Measurements from ENCODE around the gene PDE4D.

PDE4D gene

GRCh38 chr5:59629561-59629960 is 264.0 kb downstream of the PDE4D start:
- H3K9me3 ChIP-seq (ENCODE audit: insufficient read depth, low read depth, low read length): no peaks in the 10 kb centered on the region
- H3K4me1 ChIP-seq (ENCODE audit: insufficient read depth, low read length): no peaks in the 10 kb centered on the region
- no peak overlapping the region for H3K27ac ChIP-seq (ENCODE audit: low read length)
- no peak overlapping the region for H3K4me3 ChIP-seq (ENCODE audit: low read length)
- no peaks in the 10 kb centered on the region for H3K36me3 ChIP-seq (ENCODE audit: insufficient read depth, low read depth, low read length)
- no peaks in the 10 kb centered on the region for H3K27me3 ChIP-seq (ENCODE audit: insufficient read depth, low read length)
- no peak overlapping the region for H3K9ac ChIP-seq (ENCODE audit: low read depth, low read length)

GRCh38 chr5:59628062-59628828 is 265.3 kb downstream of the PDE4D start:
- Histone ChIP-seq H3K9ac (ENCODE audit: low read depth, low read length) (no peak overlapping the region), H3K9me3 (ENCODE audit: insufficient read depth, low read depth, low read length) (no peaks in the 10 kb centered on the region), H3K36me3 (ENCODE audit: insufficient read depth, low read depth, low read length) (no peaks in the 10 kb centered on the region), H3K27me3 (ENCODE audit: insufficient read depth, low read length) (no peaks in the 10 kb centered on the region), H3K4me3 (ENCODE audit: low read length) (no peak overlapping the region), H3K27ac (ENCODE audit: low read length) (no peak overlapping the region), H3K4me1 (ENCODE audit: insufficient read depth, low read length) (no peaks in the 10 kb centered on the region)

- Histone ChIP-seq H3K27ac (ENCODE audit: low read length) (no peak overlapping the region), H3K27me3 (ENCODE audit: insufficient read depth, low read length) (no peaks in the 10 kb centered on the region), H3K36me3 (ENCODE audit: insufficient read depth, low read depth, low read length) (no peaks in the 10 kb centered on the region)
Observed at GRCh38 chr5:59624898-59625297, 268.6 kb downstream of the PDE4D start.

GRCh38 chr5:59622848-59623247 is 270.7 kb downstream of the PDE4D start:
- Histone ChIP-seq H3K9ac (ENCODE audit: low read depth, low read length) (no peak overlapping the region), H3K36me3 (ENCODE audit: insufficient read depth, low read depth, low read length) (no peaks in the 10 kb centered on the region), H3K27me3 (ENCODE audit: insufficient read depth, low read length) (no peaks in the 10 kb centered on the region), H3K27ac (ENCODE audit: low read length) (no peak overlapping the region), H3K4me1 (ENCODE audit: insufficient read depth, low read length) (0 out of 2 replicates have a peak, but pooled peaks cover 2% of the 10 kb centered on the region), H3K9me3 (ENCODE audit: insufficient read depth, low read depth, low read length) (no peaks in the 10 kb centered on the region), H3K4me3 (ENCODE audit: low read length) (no peak overlapping the region)

More at GRCh38 chr5:59624898-59625297, 268.6 kb downstream of the PDE4D start:
- Histone ChIP-seq H3K9me3 (ENCODE audit: insufficient read depth, low read depth, low read length) (no peaks in the 10 kb centered on the region), H3K4me3 (ENCODE audit: low read length) (no peak overlapping the region), H3K4me1 (ENCODE audit: insufficient read depth, low read length) (no peaks in the 10 kb centered on the region), H3K9ac (ENCODE audit: low read depth, low read length) (no peak overlapping the region)

GRCh38 chr5:59621477-59621876 is 272.0 kb downstream of the PDE4D start:
- no peaks in the 10 kb centered on the region for H3K9me3 ChIP-seq (ENCODE audit: insufficient read depth, low read depth, low read length)
- H3K9ac ChIP-seq (ENCODE audit: low read depth, low read length): no peak overlapping the region
- H3K4me3 ChIP-seq (ENCODE audit: low read length): no peak overlapping the region
- no peaks in the 10 kb centered on the region for H3K36me3 ChIP-seq (ENCODE audit: insufficient read depth, low read depth, low read length)
- no peak overlapping the region for H3K27ac ChIP-seq (ENCODE audit: low read length)
- 0 out of 2 replicates have a peak, but pooled peaks cover 2% of the 10 kb centered on the region for H3K4me1 ChIP-seq (ENCODE audit: insufficient read depth, low read length)
- H3K27me3 ChIP-seq (ENCODE audit: insufficient read depth, low read length): no peaks in the 10 kb centered on the region

GRCh38 chr5:59620535-59621212 is 272.9 kb downstream of the PDE4D start:
- Histone ChIP-seq H3K9me3 (ENCODE audit: insufficient read depth, low read depth, low read length) (no peaks in the 10 kb centered on the region), H3K4me1 (ENCODE audit: insufficient read depth, low read length) (peaks cover 6% of the 10 kb centered on the region; the same call in 1 of the 2 replicates), H3K9ac (ENCODE audit: low read depth, low read length) (no peak overlapping the region), H3K36me3 (ENCODE audit: insufficient read depth, low read depth, low read length) (no peaks in the 10 kb centered on the region), H3K4me3 (ENCODE audit: low read length) (no peak overlapping the region), H3K27me3 (ENCODE audit: insufficient read depth, low read length) (no peaks in the 10 kb centered on the region), H3K27ac (ENCODE audit: low read length) (no peak overlapping the region)

GRCh38 chr5:59618644-59619043 is 274.9 kb downstream of the PDE4D start:
- no peak overlapping the region for H3K27ac ChIP-seq (ENCODE audit: low read length)

GRCh38 chr5:59617186-59617771 is 276.2 kb downstream of the PDE4D start:
- no peak overlapping the region for H3K9ac ChIP-seq (ENCODE audit: low read depth, low read length)
- H3K36me3 ChIP-seq (ENCODE audit: insufficient read depth, low read depth, low read length): no peaks in the 10 kb centered on the region
- no peak overlapping the region for H3K27ac ChIP-seq (ENCODE audit: low read length)
- H3K9me3 ChIP-seq (ENCODE audit: insufficient read depth, low read depth, low read length): no peaks in the 10 kb centered on the region
- no peaks in the 10 kb centered on the region for H3K27me3 ChIP-seq (ENCODE audit: insufficient read depth, low read length)
- H3K4me3 ChIP-seq (ENCODE audit: low read length): no peak overlapping the region
- peaks cover 10% of the 10 kb centered on the region; the same call in 1 of the 2 replicates for H3K4me1 ChIP-seq (ENCODE audit: insufficient read depth, low read length)

More at GRCh38 chr5:59618644-59619043, 274.9 kb downstream of the PDE4D start:
- H3K36me3 ChIP-seq (ENCODE audit: insufficient read depth, low read depth, low read length): no peaks in the 10 kb centered on the region
- no peak overlapping the region for H3K4me3 ChIP-seq (ENCODE audit: low read length)
- no peaks in the 10 kb centered on the region for H3K9me3 ChIP-seq (ENCODE audit: insufficient read depth, low read depth, low read length)
- H3K27me3 ChIP-seq (ENCODE audit: insufficient read depth, low read length): no peaks in the 10 kb centered on the region
- peaks cover 10% of the 10 kb centered on the region; the same call in 1 of the 2 replicates for H3K4me1 ChIP-seq (ENCODE audit: insufficient read depth, low read length)
- H3K9ac ChIP-seq (ENCODE audit: low read depth, low read length): no peak overlapping the region

GRCh38 chr5:59616413-59616812 is 277.1 kb downstream of the PDE4D start:
- Histone ChIP-seq H3K9me3 (ENCODE audit: insufficient read depth, low read depth, low read length) (no peaks in the 10 kb centered on the region), H3K4me1 (ENCODE audit: insufficient read depth, low read length) (peaks cover 10% of the 10 kb centered on the region; the same call in 1 of the 2 replicates), H3K4me3 (ENCODE audit: low read length) (no peak overlapping the region), H3K9ac (ENCODE audit: low read depth, low read length) (no peak overlapping the region), H3K36me3 (ENCODE audit: insufficient read depth, low read depth, low read length) (no peaks in the 10 kb centered on the region), H3K27ac (ENCODE audit: low read length) (no peak overlapping the region), H3K27me3 (ENCODE audit: insufficient read depth, low read length) (no peaks in the 10 kb centered on the region)

- H3K9ac ChIP-seq (ENCODE audit: low read depth, low read length): no peak overlapping the region; the same call in 1 of the 2 replicates
- no peaks in the 10 kb centered on the region for H3K36me3 ChIP-seq (ENCODE audit: insufficient read depth, low read depth, low read length)
- no peaks in the 10 kb centered on the region for H3K9me3 ChIP-seq (ENCODE audit: insufficient read depth, low read depth, low read length)
- no peak overlapping the region for H3K4me3 ChIP-seq (ENCODE audit: low read length)
- H3K27ac ChIP-seq (ENCODE audit: low read length): no peak overlapping the region
- H3K4me1 ChIP-seq (ENCODE audit: insufficient read depth, low read length): peaks cover 10% of the 10 kb centered on the region; the same call in 1 of the 2 replicates
- no peaks in the 10 kb centered on the region for H3K27me3 ChIP-seq (ENCODE audit: insufficient read depth, low read length)
Observed at GRCh38 chr5:59615272-59615671, 278.3 kb downstream of the PDE4D start.

- no peak overlapping the region for H3K4me3 ChIP-seq (ENCODE audit: low read length)
- H3K4me1 ChIP-seq (ENCODE audit: insufficient read depth, low read length): peaks cover 21% of the 10 kb centered on the region
- H3K27me3 ChIP-seq (ENCODE audit: insufficient read depth, low read length): no peaks in the 10 kb centered on the region
- H3K9me3 ChIP-seq (ENCODE audit: insufficient read depth, low read depth, low read length): no peaks in the 10 kb centered on the region
- H3K9ac ChIP-seq (ENCODE audit: low read depth, low read length): no peak overlapping the region
- no peaks in the 10 kb centered on the region for H3K36me3 ChIP-seq (ENCODE audit: insufficient read depth, low read depth, low read length)
- H3K27ac ChIP-seq (ENCODE audit: low read length): no peak overlapping the region
Observed at GRCh38 chr5:59609501-59610265, 283.8 kb downstream of the PDE4D start.
